HG03571 (cell line): ENCODE data around the gene MYO15A.

Experiments used
- ATAC-seq: cut with Tn5 transposase; IDR thresholded peaks from one replicate; pipeline ENCODE4 v1.9.1; 2021; ENCODE audit not compliant: unreplicated experiment

MYO15A gene

GRCh38 chr17:18182978-18183333 is 74.4 kb downstream of the MYO15A start:
- peak; percentile 33 for ATAC-seq

DNA sequence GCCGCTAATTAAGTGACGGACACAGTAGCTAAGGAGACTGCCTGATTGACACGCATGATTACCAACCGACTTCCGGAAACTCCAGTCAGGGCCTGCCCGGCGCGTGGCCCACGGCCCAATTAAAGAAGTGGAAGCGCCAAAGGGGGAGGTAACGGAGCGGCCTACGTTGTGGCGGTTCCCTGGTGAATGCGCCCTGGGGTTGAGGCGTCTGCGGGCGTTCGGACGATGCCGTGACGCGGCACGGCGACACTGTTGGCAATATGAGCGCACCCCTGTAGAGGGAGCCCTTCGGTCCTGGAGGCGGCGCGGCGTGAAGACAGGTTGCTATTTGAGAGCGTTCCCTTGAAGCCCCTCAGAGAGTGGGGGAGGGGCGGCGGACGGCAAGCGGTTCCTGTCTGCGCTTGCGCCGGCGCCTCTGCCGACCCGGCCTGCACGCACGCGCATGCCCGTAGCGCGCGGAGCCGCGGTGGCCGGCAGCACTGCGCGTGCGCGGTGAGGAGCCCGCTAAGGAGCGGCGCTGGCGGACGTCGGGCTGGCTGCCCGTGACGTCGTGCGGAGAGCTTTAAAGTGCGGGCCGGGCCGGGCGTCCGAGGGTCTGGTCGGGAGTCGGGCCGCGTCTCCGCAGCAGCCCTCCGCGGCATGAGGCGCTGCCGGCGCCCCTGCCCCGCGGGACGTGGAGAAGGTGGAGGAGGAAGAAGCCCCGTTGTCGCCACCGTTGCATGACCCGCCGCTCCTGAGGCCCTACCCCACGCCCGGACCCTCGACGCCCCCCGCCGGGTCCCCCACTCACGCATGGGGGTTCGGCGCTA is 75.0 kb downstream of the MYO15A start, which contains the start of gene ALKBH5:
TSS of gene ALKBH5 (plus strand) at position 495 of the 809 bp plus-strand sequence. CDS start 416 bp downstream, outside the sequence.
- peak; percentile 73 for ATAC-seq

GRCh38 chr17:18184143-18185031 is 75.8 kb downstream of the MYO15A start:
- ATAC-seq: no peak

DNA sequence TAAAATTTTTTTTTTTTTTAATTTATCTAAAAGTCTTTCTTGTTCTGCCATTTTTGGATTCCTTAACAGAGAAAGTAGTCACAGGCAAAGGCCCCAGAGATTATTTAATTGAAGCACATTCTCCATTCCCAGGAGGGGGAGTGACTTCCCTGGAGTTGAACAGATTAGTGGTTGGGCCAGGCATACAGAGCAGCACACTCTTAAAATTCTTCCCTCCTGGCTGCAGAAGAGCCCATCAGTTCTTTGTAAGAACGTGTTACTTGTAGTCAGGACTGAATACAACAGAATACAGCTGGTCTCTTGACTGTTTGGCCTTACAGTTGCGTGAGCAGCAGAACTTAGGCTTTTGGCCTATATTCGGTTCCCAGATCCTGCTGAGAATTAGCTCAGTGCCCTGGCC is 76.8 kb downstream of the MYO15A start:
- ATAC-seq: no peak

- no peak for ATAC-seq
These were observed 77.5 kb downstream of the MYO15A start for GRCh38 chr17:18185832-18186626.

DNA sequence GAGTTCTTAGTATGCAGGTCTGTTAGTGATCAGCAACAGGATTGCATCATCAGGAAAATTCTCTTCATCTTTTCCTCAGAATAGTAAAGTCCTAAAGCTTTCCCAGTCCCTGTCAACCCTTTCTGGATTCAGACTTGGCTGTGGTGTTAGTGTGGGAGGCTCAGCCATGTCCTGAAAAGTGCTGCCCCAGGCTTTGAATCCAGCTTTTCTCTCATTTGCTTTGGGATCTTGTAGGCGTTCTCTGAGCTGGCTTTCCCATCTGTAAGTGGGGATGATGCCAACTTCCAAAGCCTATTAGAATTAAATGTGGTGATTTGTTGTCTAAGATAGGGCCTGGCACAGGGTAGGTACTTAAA is 78.0 kb downstream of the MYO15A start:
- no peak for ATAC-seq

DNA sequence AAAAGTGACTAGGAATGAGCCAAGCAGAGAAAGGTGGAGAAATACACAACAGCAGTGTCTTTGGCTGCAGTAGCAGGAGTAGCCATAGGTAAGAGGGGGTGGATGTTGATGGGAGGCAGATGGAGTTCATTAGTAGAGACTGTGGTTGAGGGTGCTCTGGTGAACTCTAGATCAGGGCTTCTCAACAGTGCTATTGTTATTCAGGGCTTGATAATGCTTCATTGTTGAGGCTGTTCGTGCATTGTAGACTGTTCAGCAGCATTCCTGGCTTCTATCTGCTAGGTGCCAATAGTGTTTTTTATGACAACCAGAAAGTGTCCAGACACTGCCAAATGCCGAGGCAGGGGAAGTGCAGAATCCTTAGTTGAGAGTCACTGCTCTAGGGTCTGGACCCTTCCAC is 78.7 kb downstream of the MYO15A start:
- ATAC-seq: no peak

DNA sequence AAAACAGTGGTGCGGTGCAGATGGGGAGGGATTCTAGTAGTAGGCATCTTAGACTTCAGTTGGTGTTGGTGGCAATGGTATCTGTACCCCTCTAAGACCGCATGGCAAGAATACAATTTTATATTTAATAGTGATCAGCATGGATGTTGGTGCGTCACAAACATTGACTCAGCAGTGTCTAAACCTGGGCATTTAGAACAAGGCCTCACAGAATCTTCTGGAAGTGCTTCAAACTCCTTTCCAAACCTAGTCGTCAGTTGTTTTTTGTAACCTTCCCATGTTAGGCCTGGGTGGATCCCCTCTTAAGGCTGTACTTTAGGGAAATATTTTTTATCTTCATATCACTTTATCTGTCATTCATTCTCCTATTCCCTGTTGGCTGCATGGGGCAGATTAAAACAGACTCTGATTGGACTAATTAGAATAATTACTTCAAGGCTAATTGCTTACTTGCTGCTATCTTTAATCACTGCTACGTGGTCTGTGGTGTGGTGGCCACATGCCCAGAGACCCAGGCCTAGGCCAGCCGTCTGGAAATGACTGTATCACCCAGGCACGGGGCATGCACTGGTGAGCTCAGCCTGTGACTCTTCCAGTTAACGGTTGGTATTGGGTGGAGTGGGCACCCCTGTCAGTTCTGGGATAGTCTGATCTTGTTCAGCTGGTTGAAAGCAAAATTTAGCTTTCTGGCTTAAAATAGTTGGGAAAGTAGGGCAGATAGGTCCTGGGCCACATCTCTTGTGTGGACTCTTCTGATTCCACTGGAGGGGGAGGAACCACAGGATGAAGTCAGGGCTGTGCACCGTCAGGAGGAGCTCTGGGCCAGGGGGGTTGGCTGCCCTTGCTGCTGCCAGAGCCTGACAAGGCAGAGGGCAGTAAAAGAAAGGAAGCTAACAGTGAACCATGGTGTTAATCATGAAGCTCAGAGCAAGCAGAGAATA is 79.5 kb downstream of the MYO15A start:
- no peak for ATAC-seq

DNA sequence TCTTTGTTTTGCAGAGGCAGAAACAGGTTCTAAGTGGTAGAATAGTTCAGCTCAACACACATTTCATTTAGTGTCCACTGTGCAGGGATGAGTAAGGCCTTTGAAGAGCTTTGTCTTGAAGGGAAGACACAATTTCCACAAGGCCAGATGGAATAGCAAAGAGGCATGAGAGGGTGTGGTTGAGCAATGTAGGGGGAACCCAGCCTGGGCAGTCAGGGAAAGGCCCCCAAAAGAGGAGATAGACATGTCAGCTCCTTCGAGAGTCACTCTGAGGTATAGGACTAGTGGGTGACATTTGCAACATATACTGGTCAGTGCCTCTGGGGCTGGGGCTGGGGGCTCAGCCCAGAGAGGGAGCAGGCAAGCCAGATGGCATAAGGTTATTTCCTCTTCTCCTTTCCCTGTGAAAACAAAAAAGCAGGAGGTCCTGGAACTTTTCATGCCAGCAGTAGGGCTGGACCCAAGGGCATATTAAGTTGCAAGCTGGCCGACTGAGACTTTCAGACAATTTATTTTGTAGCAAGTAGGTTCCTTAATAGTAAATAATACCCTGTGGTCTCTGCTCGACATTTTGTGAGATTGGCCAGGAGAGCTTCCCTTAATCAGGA is 82.2 kb downstream of the MYO15A start:
- no peak for ATAC-seq

- no peak for ATAC-seq
These were observed 82.7 kb downstream of the MYO15A start for GRCh38 chr17:18191236-18191667.

DNA sequence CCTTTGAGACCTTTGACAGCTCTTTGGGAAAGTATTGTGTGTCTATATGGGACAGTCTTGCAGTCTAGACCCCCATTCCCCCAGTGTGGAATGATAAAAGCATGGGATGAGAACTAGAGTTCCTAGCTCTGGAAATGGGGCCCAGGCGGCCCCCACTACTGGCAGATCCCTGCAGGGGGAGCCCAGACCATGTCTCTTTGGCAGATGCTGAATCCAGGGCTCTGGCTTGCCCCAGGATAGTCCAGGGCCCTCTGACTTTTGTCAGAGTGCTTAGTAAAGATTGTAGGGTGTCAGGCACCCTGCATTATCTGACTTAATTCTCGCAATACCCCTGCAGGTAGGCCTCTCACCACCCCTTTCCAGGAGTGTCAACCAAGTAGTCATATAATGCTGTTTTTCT is 83.4 kb downstream of the MYO15A start:
- ATAC-seq: no peak

- ATAC-seq: no peak
These were observed 85.8 kb downstream of the MYO15A start for GRCh38 chr17:18194394-18194793.

DNA sequence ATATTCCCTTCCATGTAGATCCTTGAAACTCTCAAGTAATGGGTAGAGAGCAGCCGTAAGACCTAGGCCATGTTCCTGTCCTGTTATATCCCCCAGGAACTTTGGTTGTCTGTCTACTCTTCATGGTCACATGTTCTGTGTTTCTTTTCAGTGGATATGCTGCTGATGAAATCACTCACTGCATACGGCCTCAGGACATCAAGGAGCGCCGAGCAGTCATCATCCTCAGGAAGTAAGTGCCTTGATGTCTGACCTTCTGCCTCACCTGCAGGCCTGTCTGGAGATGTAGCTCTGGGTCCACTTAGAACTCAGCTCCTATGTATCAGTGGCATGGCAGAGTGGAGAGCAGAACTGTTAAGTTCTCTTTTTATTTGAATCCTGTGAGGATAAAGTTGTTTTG is 86.2 kb downstream of the MYO15A start:
- no peak for ATAC-seq

DNA sequence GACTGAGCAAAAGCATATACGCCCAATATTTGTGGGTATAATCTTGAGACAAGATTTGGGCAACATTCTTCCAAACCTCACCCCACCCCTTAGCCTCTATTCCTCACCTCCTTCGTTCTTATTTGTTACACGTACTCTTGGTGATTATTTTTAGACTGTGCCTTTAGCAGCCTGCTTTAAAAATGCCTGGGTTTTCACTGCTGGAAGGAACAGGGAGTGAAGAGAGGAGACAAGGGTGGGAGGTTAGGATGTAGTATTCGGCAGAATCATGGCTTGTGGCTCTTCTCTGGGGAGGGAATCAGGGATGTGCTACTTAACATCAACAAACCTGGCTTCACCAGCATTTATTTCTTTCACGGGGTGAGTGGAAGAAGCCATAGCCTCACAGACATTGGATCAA is 86.7 kb downstream of the MYO15A start:
- no peak for ATAC-seq

DNA sequence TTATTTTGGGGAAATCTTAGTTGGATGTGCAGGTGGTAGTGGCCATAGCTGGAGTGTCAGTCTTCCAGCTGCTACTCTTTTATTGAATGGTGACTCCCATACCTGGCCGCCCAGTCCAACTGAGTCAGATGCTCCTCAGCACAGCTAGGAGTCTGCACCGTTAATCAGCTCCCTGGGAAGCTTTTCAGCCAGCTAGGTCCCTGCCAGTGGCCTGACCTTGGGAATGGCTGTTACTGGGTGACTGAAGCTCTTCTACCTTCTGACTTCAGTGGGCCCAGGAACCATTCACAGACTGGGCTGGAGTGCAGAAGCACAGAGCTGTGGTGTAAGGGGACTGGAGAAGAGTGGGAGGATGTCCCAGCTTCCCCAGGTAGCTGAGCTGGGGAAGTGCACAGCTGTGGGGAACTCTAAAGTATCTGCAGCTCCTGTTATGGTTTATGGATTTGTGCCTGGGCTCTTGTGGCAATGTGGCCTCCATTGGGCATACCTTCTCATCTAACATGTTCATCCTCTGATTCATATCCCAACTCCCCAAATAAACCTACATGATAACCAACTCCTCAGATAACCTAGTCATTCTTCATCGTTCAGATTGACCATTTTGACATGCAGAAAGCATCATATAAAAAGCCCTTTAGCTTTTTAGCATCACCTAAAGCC is 89.1 kb downstream of the MYO15A start:
- no peak for ATAC-seq

- ATAC-seq: no peak
These were observed 90.0 kb downstream of the MYO15A start for GRCh38 chr17:18198530-18198929.

DNA sequence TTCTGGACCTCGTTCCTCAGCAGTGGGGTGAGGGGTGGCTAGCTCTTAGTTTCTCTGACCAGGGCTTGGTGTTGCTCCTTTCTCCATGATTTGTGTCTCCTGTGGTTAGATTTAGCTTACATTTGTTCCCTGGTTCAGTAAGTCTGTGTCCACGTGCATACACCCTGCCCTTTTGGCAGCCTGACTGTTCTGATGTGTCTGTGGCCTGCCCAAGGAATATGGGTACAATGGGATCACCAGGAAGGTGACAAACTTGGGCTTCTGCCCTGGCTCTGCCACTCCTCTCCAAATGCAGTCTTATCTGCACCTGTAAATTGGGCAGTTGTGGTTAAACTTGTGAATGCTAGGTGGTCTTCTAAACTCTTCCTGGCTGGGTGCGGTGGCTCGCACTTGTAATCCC is 92.6 kb downstream of the MYO15A start:
- no peak for ATAC-seq

DNA sequence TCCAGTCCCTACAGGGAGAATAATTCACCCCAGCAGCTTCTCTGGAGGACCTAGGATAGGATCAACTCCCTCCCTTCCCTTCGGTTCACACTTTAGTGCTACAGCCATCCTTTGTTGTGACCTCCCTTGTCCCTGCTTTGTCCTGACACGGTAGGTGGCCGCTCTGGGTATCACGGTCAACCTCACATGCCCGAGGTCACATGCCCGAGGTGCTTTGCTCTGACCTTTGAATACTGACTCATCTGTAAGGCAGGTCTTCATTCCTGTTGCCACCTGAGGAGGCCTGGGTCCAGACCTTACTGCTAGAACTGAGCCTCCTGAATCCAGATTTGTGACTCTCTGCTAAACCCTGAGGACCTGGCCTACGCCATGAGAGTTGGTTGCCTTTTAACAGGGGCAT is 94.8 kb downstream of the MYO15A start:
- no peak for ATAC-seq

DNA sequence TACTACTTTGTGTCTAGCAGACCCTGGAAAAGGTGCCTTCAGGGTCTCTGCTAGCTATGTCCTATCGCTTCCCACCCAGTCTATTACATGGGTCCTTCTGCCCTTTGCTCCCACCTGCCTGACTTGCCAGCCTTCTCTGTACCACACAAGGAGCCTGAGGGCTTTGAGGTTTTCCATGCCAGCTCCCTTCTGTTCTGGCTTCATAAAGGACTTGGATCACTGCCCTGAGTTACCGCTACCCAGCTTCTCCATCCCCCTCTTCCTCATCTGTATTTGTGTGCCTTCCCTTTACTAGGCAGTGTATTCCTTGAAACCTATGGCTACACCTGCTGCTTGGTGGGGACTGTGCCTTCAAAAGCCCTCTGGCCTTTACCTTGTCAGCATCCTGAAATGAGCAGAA is 97.3 kb downstream of the MYO15A start:
- ATAC-seq: no peak
